HG02938 (cell line): ENCODE data around the gene MARCHF10.
"Not testable (repeated sequence)": the region's sequence is repeated elsewhere in the genome, so short reads cannot be mapped to it uniquely, and the experiment has no call there.

ENCODE experiments used
- ATAC-seq: cut with Tn5 transposase; IDR thresholded peaks from one replicate; pipeline ENCODE4 v1.9.1; 2021; ENCODE audit warnings: mild to moderate bottlenecking, moderate library complexity; ENCODE audit not compliant: unreplicated experiment

MARCHF10 gene

DNA sequence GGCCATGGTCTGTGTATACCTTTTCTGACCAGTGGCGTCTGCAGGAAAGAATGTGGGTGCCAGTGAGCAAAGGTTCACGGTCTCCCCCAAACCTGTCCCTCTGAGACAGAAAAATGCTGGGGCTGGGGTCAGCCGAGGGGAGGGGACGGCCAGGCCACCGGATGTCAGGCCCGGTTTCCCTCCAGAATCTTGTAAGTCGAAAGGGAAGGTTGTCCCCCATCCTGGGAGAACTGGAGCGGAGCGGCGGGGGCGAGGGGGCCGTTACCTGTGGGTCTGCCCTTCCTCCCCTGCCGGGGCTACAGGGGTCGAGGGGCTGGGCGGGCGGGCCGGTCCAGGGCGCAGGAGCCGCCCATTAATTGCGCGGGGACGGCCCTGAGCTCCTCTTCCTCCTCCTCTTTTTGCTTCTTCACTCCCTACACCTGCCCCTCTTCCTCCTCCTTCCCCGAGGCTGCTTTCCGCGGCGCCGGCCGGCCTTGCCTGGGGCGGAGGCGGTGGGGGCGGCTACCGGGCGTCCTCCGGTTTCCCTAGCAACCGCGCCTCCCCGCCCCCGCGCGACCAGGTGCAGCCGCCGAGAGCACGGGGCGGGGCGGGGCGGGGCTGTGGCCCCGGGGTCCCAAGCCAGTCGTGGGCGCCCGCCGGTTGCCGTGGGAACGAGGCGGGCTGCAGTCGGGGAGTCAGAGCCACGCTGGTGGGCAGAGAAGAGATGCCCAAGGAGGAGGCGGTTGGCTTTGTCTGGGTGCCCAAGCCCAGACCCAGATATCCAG lies at the start of gene MARCHF10:
TSS of gene MARCHF10 (minus strand) at position 503 of the 764 bp plus-strand sequence. CDS start 6,579 bp downstream, outside the sequence.
- no peak for ATAC-seq

DNA sequence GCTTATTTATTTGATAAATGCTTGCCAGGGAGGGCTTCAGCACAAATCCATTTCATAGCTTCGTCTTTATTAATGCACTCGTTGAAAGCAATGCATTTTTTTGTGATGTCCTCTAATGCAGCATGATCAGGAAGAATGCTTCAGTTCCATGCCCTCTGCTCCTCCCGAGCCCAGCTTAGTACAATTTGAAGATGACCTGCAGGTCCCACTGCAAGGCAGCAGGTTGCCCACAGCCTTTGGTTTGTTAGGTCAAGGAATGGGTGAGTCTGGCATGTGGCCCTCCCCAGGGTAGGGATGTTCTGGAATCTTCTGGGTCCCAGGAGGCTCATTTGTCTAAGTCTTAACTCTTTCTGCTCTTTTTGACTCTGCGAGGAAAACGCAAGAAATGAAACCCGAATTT lies 49.4 kb upstream of the MARCHF10 start:
- no peak for ATAC-seq

GRCh38 chr17:62856594-62856993 lies 48.5 kb upstream of the MARCHF10 start:
- no peak for ATAC-seq

- no peak for ATAC-seq
Measured at GRCh38 chr17:62855156-62855555, 47.0 kb upstream of the MARCHF10 start.

DNA sequence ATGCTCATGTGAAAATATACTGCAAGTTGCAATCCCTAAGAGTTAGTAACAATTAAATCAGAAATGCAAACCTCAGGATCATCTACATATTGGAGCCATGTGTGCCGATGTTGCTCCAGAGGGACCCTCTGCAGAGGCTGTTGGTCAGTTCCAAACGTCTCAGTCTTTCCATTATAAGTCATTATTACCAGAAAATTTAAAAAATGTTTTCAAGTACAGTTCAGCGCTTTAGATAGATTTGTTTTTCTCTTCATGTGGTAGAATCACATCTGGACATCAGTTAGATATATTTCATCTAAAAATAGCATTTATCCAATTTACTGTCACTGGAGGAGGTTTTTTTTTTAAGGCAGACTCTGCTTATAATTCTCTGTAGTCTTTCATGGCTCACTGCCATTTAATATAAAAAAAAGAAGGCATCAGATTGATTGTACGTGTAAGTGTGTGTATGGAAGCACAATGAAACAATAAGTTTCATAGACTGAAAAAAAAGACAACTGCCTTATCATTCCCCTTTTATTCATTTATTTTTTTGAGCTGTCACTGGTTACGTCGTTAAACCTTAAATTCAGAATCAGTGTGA lies 46.1 kb upstream of the MARCHF10 start:
- no peak for ATAC-seq

GRCh38 chr17:62852195-62852594 lies 44.1 kb upstream of the MARCHF10 start:
- no peak for ATAC-seq

GRCh38 chr17:62849591-62850415 lies 41.7 kb upstream of the MARCHF10 start:
- ATAC-seq, result not testable (repeated sequence)

- no peak for ATAC-seq
Measured at GRCh38 chr17:62848334-62848733, 40.2 kb upstream of the MARCHF10 start.

- ATAC-seq, result no peak
Measured at GRCh38 chr17:62847426-62847825, 39.3 kb upstream of the MARCHF10 start.

GRCh38 chr17:62840871-62841270 lies 32.8 kb upstream of the MARCHF10 start:
- ATAC-seq, result no peak

GRCh38 chr17:62833816-62834215 lies 25.7 kb upstream of the MARCHF10 start:
- ATAC-seq, result not testable (repeated sequence)

- no peak for ATAC-seq
Measured at GRCh38 chr17:62832405-62832804, 24.3 kb upstream of the MARCHF10 start.

GRCh38 chr17:62831066-62831465 lies 23.0 kb upstream of the MARCHF10 start:
- ATAC-seq, result not testable (repeated sequence)

DNA sequence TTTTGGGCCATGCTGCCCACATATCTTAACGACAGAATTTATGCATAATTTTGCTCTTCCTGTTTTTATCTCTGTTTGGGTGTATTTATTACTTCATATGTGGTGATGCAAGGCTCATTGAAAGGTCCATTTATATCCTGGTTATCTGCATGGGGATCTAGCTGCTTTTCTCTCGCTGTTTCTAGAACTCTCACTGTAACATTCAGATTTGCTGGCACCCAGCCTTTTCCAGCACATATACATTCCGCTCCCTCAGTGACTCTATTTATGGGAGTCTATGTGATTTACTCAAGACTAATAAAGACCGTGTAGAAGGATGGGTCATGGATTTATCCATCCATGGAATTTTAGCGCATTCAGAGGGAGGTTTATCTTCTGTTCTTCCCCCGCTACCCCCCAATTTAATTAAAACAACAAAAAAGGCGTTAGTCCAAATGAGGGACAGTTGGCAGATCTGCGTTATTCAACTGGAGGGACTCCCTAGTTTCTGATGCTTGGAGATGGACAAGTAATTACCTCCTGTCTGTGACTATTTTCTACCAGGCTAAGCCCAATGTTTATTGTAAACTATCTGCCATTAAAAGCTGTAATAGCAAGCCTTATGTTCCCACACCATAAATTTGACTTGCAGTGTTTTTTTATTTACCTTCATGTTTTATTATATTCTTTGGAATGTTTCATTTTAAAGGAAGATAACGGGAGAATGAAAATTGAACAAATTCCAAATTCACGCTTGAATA lies 19.8 kb upstream of the MARCHF10 start:
- ATAC-seq, result no peak

DNA sequence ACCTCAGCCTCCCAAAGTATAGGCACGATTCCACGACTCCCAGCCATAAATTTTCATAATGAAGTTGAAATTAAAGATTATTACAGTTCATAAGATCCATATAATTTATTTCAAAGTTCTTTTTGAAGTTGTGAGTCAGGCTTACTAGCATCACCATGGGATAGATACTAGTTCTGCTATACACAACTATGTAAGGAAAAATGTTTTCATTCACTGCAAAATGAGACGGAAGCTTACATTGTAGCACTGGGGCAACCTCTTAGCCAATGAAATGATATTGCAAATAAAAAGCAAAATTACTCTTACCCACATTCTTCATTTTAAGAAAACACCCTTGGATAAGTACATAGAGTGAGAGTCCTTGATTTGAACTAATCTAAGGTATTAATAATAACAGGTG lies 18.8 kb upstream of the MARCHF10 start:
- no peak for ATAC-seq

GRCh38 chr17:62825182-62825581 lies 17.1 kb upstream of the MARCHF10 start:
- ATAC-seq, result no peak

DNA sequence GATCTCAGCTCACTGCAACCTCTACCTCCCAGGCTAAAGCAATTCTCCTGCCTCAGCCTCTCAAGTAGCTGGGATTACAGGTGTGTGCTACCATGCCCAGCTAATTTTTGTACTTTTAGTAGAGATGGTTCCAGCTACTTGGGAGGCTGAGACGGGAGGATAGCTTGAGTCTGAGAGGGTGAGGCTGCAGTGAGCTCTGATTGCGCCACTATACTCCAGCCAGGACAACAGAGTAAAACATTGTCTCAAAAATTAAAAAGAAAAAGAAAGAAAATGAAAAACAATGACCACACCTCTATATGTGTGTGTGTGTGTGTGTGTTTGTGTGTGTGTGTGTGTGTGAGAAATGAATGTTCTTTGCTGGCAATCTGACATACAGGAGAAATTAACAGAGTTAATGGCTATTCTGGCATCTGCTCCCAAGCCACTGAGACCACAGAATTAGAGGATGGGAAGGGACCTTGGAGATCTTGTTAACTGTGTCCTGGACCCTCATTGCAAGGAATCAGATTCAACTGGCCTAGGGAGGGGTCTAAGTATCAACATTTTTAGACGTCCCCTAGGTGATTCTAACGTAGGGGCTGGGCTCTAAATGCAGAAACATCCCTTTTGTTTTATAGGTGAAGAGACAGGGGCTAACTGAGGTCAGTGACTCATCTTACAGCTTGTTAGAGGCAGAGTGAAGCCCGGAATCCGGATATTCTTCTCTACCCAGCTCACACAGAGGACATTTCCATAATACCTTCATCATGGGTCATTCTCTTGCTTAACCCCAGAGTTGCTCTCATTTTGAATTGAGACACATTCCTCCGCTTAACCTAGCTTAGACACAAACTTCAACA lies 16.4 kb upstream of the MARCHF10 start:
- ATAC-seq, result no peak

GRCh38 chr17:62823111-62823893 lies 15.2 kb upstream of the MARCHF10 start:
- no peak for ATAC-seq
